GM19099 (cell line): ENCODE results near the gene IRF2.

ENCODE experiments used
- POLR2A ChIP-seq: IDR thresholded peaks from 3 replicates; pipeline ENCODE4 v1.6.1; 2011; ENCODE audit warnings: low read depth; ENCODE audit not compliant: insufficient read length; ENCODE audit errors: extremely low read depth

IRF2 gene

DNA sequence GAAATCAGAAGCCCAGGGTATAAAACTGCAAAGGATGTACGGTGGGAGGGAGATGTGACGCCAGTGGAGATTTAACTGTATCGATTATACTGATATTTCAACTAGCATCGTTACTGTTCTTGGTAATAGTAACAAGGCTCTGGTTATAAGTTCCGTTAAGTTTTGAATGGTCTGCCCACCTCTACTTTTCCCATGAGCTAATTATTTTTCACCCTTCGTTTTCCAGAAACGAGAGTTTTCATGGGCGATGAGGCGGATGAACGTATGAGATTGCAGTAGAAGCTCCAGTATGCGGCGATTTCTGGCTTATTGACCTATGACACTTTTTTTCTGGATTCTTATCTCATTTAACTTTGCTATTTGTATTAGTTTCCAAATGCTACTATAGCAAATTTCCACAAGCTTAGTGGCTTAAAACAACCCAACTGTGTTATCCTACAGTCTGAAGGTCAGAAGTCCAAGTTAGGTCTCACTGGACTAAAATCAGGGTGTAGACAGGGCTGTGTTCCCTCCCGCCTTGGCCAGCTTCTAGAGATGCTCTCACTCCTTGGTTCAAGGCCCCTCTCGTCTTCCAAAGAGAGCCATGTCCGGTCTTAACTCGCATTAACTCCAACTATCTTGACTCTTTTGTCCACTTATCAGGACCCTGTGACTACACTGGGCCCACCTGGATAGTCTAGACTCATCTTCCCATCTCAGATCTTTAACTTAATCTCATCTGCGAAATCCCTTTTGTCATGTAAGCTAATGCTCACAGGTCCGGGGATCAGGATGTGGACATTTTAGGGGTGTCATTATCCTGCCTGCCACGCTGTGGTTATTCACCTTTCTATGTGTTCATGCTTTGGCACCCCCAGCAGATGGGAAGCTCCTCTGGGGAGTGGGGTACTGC is 122.5 kb downstream of the IRF2 start:
- TF ChIP-seq POLR2A, result peak; percentile 19

DNA sequence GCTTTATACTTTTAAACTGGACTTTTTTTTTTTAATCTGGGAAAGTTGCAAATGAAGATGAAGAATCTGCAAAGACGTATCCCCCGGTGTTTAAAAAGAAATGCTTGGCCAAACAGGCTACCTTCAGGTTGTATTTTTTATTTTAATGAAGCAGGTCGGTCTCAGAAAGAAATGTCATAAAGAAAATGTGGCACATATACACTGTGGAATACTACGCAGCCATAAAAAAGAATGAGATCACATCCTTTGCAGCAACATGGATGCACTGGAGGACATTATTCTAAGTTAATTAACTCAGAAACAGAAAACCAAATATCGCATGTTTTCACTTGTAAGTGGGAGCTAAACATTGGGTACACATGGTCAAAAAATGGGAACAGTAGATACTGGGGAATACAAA is 123.4 kb downstream of the IRF2 start:
- TF ChIP-seq POLR2A, result no peak

DNA sequence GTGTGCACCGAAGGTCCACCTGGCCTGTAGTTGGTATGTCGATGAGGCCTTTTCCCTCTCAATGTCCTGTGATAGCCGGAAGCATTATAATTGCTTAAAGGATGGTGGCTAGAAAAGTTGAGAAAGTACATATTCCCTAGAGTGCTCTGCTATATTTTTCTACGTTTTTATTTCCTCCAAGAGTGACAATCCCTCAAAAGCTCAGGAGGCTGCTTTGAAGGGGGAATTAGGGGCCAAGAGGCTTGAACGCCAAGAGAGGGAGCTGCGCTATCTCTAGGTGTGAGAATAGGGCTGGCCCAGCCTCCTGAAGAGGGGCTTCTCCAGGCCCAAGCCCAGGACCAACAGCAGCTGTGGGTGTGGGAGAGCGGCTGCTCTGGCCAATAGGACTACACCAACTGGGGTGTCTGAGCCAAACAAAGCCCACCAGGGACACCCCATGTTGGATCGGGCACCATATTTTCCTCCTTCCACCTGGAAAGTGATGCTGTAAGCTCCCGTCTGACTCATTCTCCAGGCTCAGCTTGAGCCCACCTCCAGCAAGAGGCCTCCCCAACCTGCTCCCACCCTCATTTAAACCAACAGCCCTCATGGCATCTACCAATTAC is 124.0 kb downstream of the IRF2 start:
- no peak for TF ChIP-seq POLR2A

DNA sequence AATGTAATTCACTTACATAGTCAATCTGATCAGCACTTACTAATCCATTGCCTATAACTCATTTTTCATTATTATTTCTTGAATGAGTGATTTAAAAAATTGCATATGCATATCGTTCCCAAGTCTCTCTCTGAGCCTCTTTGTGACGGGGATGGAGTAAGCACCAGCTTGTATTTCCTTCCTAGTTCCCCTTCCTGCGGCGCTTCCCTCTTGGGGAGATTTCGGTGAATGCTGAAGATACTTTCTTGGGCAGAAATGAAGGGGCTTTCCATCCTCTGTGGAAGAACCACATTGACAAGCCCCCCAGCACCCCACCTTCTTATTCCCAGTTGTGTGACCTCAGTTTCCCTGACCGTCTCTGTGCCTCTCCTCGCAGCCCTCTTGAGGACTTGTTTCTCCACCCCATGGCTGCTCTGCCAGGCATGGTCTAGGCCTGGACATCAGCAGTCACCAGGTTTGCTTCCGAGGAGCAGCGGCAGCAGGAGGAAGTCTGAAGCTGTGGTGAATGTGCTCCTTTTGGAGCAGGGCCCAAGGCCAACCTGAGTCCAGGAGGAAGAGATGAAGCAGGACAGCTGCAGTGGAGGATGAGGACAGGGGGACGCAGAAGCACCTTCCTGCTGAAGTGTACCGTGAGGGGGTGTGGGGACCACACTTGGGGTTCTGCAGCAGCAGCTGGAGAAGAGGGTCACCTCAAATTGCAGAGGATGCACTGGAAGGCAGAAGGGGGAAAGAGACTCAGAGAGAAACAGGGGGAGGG is 124.9 kb downstream of the IRF2 start:
- no peak for TF ChIP-seq POLR2A

DNA sequence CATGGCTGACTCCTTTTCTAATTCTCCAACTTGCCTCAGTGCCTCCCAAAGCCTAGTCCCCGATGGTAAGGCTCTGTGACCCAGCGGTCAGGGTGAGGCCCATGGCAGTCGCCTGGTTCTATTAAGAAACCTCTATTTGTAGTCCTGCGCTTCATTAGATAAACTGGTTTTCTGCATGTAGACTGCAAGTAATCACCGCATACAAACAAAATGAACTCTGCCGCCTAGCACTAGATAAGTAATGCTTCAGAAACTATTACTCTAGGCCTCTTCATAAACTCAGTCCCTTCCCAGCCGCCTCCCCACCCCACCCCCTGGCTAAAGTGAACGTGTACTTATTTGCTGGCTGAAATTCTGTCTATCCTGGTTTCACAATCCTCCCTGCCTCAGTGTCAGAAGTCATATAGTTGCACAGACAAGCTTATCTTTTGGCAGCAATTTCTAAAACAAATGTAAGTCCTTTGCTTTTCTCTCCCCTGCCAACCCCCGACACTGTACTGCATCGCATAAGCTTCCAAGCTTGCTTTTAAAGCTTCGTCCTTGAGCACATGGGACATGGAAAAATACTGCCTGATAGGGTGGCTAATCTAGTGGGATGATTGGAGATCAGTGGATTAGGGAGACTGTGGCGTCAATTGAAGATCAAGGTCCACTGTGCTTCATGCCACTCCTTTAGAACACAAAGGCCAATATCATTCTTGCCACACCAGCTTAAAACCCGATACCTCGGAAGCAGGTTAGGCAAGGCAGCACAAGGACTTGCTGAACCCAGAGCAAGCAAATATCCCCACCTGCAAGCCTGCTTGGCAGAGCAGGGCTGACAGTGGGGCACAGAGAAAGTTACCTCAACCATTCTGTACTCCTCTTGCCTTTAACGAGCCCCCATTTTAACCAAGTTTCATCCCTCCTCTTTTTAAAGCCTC is 125.8 kb downstream of the IRF2 start:
- TF ChIP-seq POLR2A, result no peak

DNA sequence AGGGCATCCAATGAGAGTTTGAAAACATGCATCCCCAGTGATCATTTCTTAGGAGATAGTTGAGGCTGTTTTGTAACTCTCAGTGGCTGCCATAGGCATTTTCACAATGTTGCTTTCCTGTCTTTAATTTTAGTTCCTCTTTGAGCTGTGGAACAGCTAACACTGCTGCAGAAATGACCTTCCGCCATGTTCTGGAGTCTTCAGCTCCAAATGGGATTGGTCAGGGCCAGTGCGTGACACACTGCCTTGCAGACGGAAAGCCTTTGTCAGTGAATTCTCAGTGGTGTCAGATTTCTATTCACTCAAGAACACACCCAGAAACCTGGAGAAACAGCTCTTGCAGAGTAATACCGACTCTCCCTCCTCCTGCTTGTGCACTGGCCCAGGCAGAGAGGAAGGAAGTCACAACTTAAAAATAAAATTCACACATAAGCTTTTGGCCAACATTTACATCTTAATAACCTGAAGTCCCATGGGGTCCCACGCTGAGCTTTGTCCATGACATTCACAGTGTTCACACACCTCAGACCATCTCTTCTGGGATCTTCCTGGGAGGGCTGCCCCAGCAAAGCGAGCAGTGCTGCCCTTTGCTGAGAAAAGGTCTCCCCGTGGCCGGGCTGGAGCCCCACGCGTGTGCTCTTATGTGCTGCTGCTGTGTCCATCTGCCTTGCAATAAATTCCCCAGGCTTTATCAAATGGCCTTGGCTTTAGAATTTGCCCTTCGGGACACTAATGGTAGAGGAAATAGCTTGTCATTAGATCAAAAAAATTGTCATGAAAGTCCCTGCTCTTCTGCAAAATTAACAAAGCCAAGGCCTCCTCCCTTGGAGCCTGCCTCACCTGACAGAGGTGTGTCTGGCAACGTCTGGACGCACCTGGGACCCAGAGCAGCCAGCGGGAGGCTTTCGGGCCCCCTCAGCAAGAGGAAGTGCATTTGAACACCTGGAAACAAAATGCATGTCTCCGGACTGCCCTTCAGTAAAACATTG is 126.8 kb downstream of the IRF2 start:
- no peak for TF ChIP-seq POLR2A

DNA sequence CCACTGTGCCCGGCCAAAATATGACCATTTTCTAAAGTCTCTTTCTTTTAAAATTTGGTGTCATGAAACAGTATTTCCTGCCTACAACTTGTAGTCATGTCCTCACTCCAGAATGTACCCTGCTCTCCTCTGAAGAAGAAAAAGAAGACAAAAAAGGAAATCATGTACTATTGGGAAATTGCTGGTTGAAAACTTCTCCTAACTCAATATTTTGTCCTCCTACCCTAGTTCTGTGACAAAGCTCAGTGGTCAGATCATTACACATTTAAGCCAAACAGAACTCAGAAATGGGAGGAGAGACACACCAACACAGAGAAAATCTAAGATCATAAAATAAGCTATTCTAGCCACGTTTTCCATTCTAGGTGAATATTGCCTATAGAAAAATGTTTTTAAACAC is 127.7 kb downstream of the IRF2 start:
- TF ChIP-seq POLR2A, result no peak

DNA sequence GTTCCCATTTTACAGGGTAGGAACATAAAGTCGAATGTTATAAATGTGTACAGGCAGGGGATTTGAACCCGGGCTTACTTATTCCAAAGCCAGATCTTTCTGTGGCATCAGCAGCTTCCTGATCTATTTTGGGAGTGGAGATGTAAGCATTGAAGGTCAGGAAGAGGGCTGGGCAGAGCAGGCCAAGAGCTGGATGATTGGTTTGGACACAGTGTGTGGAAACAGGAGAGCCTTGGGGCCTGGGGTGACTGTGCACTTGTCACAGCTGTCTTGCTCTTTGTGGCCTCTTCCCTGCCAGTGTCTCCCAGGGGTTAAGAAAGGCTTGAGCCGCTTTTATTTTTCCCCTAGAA is 128.8 kb downstream of the IRF2 start:
- TF ChIP-seq POLR2A, result no peak

DNA sequence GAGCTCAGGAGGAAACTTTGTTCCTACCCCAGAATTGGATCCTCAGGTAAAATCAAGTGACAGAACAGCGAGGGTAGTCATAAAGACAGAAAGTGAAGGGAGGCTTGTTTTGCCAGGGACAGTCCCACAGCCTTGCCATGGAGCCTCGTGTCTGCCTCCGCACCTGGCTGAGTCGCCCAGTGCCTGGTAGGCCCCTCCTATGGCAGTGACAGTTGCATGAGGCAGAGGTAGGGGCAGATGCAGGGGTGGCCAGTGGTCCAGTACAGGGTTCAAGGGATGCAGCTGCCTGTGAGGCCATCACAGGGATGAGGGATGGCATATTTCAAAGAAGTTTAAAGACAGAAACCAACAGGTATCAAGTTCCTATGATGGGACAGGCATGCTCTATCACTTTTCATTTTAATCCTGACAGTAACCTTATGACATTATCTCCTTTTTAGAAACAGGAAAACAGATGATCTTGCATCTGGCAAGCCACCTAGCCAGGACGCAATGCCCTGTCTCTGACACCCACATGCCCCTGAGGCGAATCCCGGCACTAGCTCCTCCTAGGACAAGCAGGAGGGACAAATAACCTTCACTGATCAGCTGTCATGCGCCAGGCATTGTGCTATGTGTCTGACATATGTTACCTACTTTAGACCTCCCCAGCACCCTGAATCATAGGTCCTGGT is 129.3 kb downstream of the IRF2 start:
- TF ChIP-seq POLR2A, result no peak

DNA sequence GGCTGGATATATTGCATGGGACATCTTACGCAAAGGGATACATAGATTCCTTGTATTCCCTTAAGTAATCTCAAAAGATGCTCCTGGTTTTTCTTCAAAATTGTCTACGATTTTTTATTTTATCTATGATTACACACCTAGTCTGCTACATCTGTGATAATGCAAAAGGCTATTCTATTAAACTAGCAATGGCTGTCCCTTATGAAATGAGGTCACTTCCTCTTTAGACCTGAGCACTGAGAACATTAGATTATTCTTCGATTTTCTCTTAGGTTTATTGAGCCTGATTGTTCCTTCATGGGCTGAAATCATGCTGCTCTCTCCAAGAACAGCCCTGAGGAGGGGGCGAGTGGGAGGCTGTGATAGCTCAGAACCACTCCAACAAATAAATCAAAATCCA is 129.9 kb downstream of the IRF2 start:
- TF ChIP-seq POLR2A, result no peak

DNA sequence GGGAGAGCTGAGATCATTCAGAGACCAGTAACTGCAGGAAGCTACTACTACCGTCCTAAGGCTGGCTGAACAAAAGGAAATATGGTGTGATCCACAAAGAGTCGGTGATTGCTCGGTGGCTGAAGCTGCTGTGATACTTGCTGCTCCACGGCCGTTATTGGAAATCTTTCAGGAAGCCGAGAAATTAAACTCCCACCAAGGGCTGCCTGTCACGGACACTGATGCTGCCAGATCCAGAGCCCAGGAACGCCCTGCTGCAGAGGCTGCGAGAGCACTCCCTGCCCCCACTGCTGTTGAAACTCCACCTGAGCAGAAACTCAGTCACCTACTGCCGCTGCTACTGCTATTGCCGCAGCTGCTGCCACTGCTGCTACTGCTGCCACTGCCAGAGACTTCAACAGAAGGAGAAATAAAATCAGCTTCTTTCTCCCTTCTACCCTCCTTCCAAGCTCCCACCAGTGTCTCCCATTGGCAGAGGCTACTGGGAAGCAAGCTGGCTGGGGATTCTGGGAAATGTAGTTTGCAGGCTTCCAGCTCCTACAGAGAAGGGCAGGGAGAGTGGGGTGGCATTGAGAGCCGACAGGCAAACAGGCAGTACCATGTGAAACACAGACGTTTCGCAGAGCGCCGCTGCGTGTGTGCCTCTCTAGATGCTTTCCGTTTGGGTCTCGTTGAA is 130.7 kb downstream of the IRF2 start:
- peak; percentile 61 for TF ChIP-seq POLR2A

DNA sequence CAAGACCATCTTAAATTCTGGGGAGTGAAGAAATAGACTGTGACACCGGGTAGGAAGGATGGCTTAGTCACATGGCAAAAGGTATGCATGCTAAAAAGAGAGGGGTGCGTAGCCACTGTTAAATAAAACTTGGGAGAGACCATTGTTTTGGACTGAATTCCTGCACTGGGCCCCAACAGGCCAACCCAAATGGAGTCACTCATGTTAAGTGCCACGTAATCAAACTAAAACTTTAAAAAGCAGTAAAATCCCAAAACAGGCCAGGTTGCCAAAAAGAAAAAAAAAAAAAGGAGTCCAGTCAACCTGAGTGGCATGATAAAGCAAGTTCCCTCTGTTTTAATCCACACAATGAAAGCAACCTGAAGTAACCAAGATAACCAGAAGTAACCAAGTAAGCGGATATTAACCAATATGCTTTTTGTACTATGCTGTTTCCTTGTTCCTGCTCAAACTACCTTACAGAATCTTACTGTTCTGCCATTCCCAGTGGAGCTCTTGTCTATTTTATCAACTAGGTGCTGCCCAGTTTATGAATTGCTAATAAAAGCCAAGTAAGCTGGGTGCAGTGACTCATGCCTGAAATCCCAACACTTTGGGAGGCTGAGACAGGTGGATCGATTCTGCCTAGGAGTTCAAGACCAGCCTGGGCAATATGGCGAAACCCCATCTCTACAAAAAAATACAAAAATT is 132.0 kb downstream of the IRF2 start:
- TF ChIP-seq POLR2A, result no peak
